CD14-positive monocyte (primary cell): ENCODE data around the gene NLRP3. TPM values are rescaled to one million over a fixed set of nuclear protein-coding genes. Genes with fewer than 3 reads are reported as not detected.

ENCODE experiments used
- DNase-seq, 3 donors: peaks; one replicate each; pipeline ENCODE4 v3.0.0-alpha.2; 2011 to 2022
- H2AFZ ChIP-seq: 2 replicates; pipeline ENCODE4 v1.6.0; 2012; ENCODE audit warnings: mild to moderate bottlenecking, low read depth, low read length, inconsistent platforms; ENCODE audit not compliant: insufficient read depth, poor library complexity, severe bottlenecking
- H3K27ac ChIP-seq, 2 donors: 1 replicate in 1 of 2; 2 replicates in 1 of 2; pipeline ENCODE4 v1.5.1; 2012 to 2013; ENCODE audit warnings: low read length in 2 of 2, control low read depth in 1 of 2, inconsistent platforms in 1 of 2, low read depth in 1 of 2, mild to moderate bottlenecking in 1 of 2
- H3K27me3 ChIP-seq, 2 donors: one replicate each; pipeline versions ENCODE4 v1.6.0 to v1.6.1; 2011 to 2013; ENCODE audit warnings: low read length in 2 of 2; ENCODE audit not compliant: control insufficient read depth in 2 of 2, insufficient read depth in 2 of 2
- H3K36me3 ChIP-seq, 2 donors: replicated peaks in 1 of 2; 1 replicate in 1 of 2; 2 replicates in 1 of 2; pipeline versions ENCODE4 v1.5.1 to v1.6.1; 2012 to 2013; ENCODE audit warnings: low read length in 2 of 2, control low read depth in 1 of 2, inconsistent platforms in 1 of 2, mild to moderate bottlenecking in 1 of 2; ENCODE audit not compliant: insufficient read depth in 2 of 2, control insufficient read depth in 1 of 2
- H3K4me1 ChIP-seq, 2 donors: 1 replicate in 1 of 2; 2 replicates in 1 of 2; pipeline versions ENCODE4 v1.5.1 to v1.6.1; 2012 to 2013; ENCODE audit warnings: low read length in 2 of 2, control low read depth in 1 of 2, inconsistent platforms in 1 of 2, mild to moderate bottlenecking in 1 of 2, moderate library complexity in 1 of 2; ENCODE audit not compliant: insufficient read depth in 2 of 2, control insufficient read depth in 1 of 2
- H3K4me2 ChIP-seq: replicated peaks from 2 replicates; pipeline ENCODE3; 2012; ENCODE audit warnings: low read length, moderate library complexity, mild to moderate bottlenecking; ENCODE audit not compliant: poor library complexity, severe bottlenecking; ENCODE audit errors: extremely low read depth
- H3K4me3 ChIP-seq, 3 experiments: fragments of 200-600 bp in 1 of 3; sonication (generic) in 1 of 3; replicated peaks in 1 of 3; 1 replicate in 2 of 3; 2 replicates in 1 of 3; pipeline ENCODE4 v1.5.1; 2011 to 2013; ENCODE audit warnings: low read length in 3 of 3, mild to moderate bottlenecking in 3 of 3, control low read depth in 2 of 3, low read depth in 2 of 3, inconsistent platforms in 1 of 3, moderate library complexity in 1 of 3
- H3K79me2 ChIP-seq: 2 replicates; pipeline ENCODE4 v1.6.0; 2012; ENCODE audit warnings: mild to moderate bottlenecking, control low read depth, inconsistent platforms, low read length, moderate library complexity; ENCODE audit not compliant: insufficient read depth
- H3K9ac ChIP-seq: 2 replicates; pipeline ENCODE4 v1.6.0; 2017; ENCODE audit warnings: low read length, mild to moderate bottlenecking; ENCODE audit not compliant: insufficient read depth, poor library complexity, severe bottlenecking
- H3K9me3 ChIP-seq, 2 donors: replicated peaks in 1 of 2; 1 replicate in 1 of 2; 2 replicates in 1 of 2; pipeline versions ENCODE4 v1.5.1 to v1.6.1; 2012 to 2013; ENCODE audit warnings: low read length in 2 of 2, control low read depth in 1 of 2; ENCODE audit not compliant: control insufficient read depth in 1 of 2, insufficient read depth in 1 of 2
- H4K20me1 ChIP-seq: 2 replicates; pipeline ENCODE4 v1.6.0; 2012; ENCODE audit warnings: mild to moderate bottlenecking, low read length, control low read depth, moderate library complexity; ENCODE audit not compliant: insufficient read depth
- H3K27ac Mint-ChIP-seq, 7 donors: one replicate each; pipeline ENCODE4 v1.8.0; 2020; ENCODE audit warnings: mild to moderate bottlenecking in 7 of 7, mixed read lengths in 7 of 7, moderate library complexity in 6 of 7, inconsistent platforms in 2 of 7
- H3K27me3 Mint-ChIP-seq, 3 donors: one replicate each; pipeline ENCODE4 v1.8.0; 2021 to 2022; ENCODE audit warnings: low read depth in 3 of 3, mild to moderate bottlenecking in 3 of 3, mixed read lengths in 3 of 3, moderate library complexity in 3 of 3, inconsistent platforms in 1 of 3
- H3K36me3 Mint-ChIP-seq, 2 donors: one replicate each; pipeline ENCODE4 v1.8.0; 2020; ENCODE audit warnings: mixed read lengths in 2 of 2, inconsistent platforms in 1 of 2, mild to moderate bottlenecking in 1 of 2
- H3K4me1 Mint-ChIP-seq: one replicate; pipeline ENCODE4 v1.8.0; 2020; ENCODE audit warnings: mild to moderate bottlenecking, mixed read lengths
- H3K4me3 Mint-ChIP-seq, 2 donors: one replicate each; pipeline ENCODE4 v1.8.0; 2020; ENCODE audit warnings: mild to moderate bottlenecking in 2 of 2, mixed read lengths in 2 of 2, moderate library complexity in 1 of 2
- H3K9me3 Mint-ChIP-seq, 7 donors: one replicate each; pipeline ENCODE4 v1.8.0; 2020 to 2022; ENCODE audit warnings: mixed read lengths in 7 of 7, mild to moderate bottlenecking in 6 of 7, moderate library complexity in 6 of 7, inconsistent platforms in 2 of 7
- CTCF ChIP-seq: fragments of 200-600 bp; IDR thresholded peaks from one replicate; pipeline ENCODE4 v1.8.0; 2022; ENCODE audit warnings: antibody characterized with exemption, mild to moderate bottlenecking
- WGBS: methylation state at CpG from one replicate; pipeline ENCODE4 v1.1.5; 2013; ENCODE audit warnings: missing lambda C conversion rate; ENCODE audit not compliant: insufficient coverage; 5-methylcytosine and 5-hydroxymethylcytosine counted together
- intact Hi-C, 2 donors: fragments of 100-400 bp; cut with micrococcal nuclease; formaldehyde crosslinking; loops; one replicate each; pipeline versions ENCODE4 v1.15.0 to v1.15.1; 2023
- polyA plus RNA-seq, 3 donors: library from polyadenylated mRNA; depleted of rRNA in 1 of 3; unstranded in 2 of 3; stranded (reverse) in 1 of 3; fragments of 300-500 nt in 2 of 3; fragments of >200 nt in 1 of 3; fragmentation: Illumina TruSeq in 2 of 3; gene quantifications; 1 replicate in 2 of 3; 2 replicates in 1 of 3; pipeline ENCODE4 v1.2.3, GENCODE V29; 2012 to 2021

The NLRP3 gene
- polyA plus RNA-seq, 3 donors, result 56.2 to 400 (median 61.9) TPM

GRCh38 chr1:247417831-247418230 is 1.9 kb downstream of the NLRP3 start:
- H3K9ac ChIP-seq, result peak overlapping the region; percentile 84
- Mint-ChIP-seq H3K4me3 (peak overlapping the region; percentile 95 to 98), H3K9me3 (peaks cover 0 to 3% (median 0%) of the 10 kb centered on the region in 7 donors), H3K27me3 (peaks cover 0 to 4% (median 0%) of the 10 kb centered on the region in 3 donors), H3K27ac (peak overlapping the region; percentile 89 to 99 (median 98)), H3K36me3 (peaks cover 53 to 54% of the 10 kb centered on the region in 2 donors), H3K4me1 (peaks cover 72% of the 10 kb centered on the region)
- no peak for TF ChIP-seq CTCF
- no peaks in the 10 kb centered on the region for H3K9me3 ChIP-seq
- no peaks in the 10 kb centered on the region for H3K27me3 ChIP-seq
- H2AFZ ChIP-seq, result no peak overlapping the region
- WGBS, result 0% methylated on average over 1 of the region's 5 CpGs
- H4K20me1 ChIP-seq, result peaks cover 67% of the 10 kb centered on the region
- peak; percentile 73 to 86 (median 77) for DNase-seq
- peak overlapping the region; percentile 86 for H3K4me2 ChIP-seq
- H3K36me3 ChIP-seq, result peaks cover 22 to 42% of the 10 kb centered on the region in 2 donors
- peak overlapping the region; percentile 89 to 96 for H3K27ac ChIP-seq
- H3K79me2 ChIP-seq, result peaks cover 88% of the 10 kb centered on the region
- intact Hi-C loops, result loop anchor here in 1 of 2 donors (1.0 to 10.0 kb wide), 5 partner anchors 9 to 67 kb away; no protein-coding TSS in a partner anchor
- peaks cover 75 to 86% of the 10 kb centered on the region in 2 donors for H3K4me1 ChIP-seq
- H3K4me3 ChIP-seq, result peak overlapping the region; percentile 79 to 100 (median 96)

GRCh38 chr1:247419336-247419735 is 3.4 kb downstream of the NLRP3 start:
- DNase-seq, result peak in 2 of 3 donors; percentile 56 to 67
- peaks cover 71% of the 10 kb centered on the region for H3K4me1 Mint-ChIP-seq
- H3K9me3 Mint-ChIP-seq, result peaks cover 0 to 3% (median 0%) of the 10 kb centered on the region in 7 donors
- no peak overlapping the region for H2AFZ ChIP-seq
- TF ChIP-seq CTCF, result no peak
- intact Hi-C loops, result loop anchor here in 1 of 2 donors (2.0 to 10.0 kb wide), 4 partner anchors 15 to 65 kb away; no protein-coding TSS in a partner anchor
- peak overlapping the region; percentile 79 to 100 (median 96) for H3K4me3 ChIP-seq
- peak overlapping the region; percentile 60 to 81 for H3K27ac ChIP-seq
- peaks cover 68 to 69% of the 10 kb centered on the region in 2 donors for H3K36me3 Mint-ChIP-seq
- H4K20me1 ChIP-seq, result peaks cover 82% of the 10 kb centered on the region
- H3K9ac ChIP-seq, result no peak overlapping the region
- peaks cover 88% of the 10 kb centered on the region for H3K79me2 ChIP-seq
- H3K9me3 ChIP-seq, result no peaks in the 10 kb centered on the region
- peak overlapping the region; percentile 82 to 99 (median 97) for H3K27ac Mint-ChIP-seq
- peak overlapping the region; percentile 86 for H3K4me2 ChIP-seq
- peaks cover 69 to 83% of the 10 kb centered on the region in 2 donors for H3K4me1 ChIP-seq
- WGBS, result no CpG with 5 or more reads among the region's 9 CpGs
- H3K27me3 Mint-ChIP-seq, result peaks cover 0 to 4% (median 0%) of the 10 kb centered on the region in 3 donors
- no peaks in the 10 kb centered on the region for H3K27me3 ChIP-seq
- peak overlapping the region; percentile 92 to 95 for H3K4me3 Mint-ChIP-seq
- H3K36me3 ChIP-seq, result peaks cover 37 to 57% of the 10 kb centered on the region in 2 donors
